Ovary (tissue), 9 donors: ENCODE measurements around the gene ETF1. TPM values are rescaled to one million over a fixed set of nuclear protein-coding genes. Genes with fewer than 3 reads are reported as not detected.

Experiments used
- DNase-seq, 5 donors: peaks; one replicate each; pipeline ENCODE4 v3.0.0-alpha.2; 2019 to 2020
- H3K27ac ChIP-seq, 2 donors: fragments of 200-600 bp; one replicate each; pipeline versions ENCODE4 v1.5.1 to v1.8.0; 2019 to 2022
- H3K27me3 ChIP-seq: fragments of 200-600 bp; one replicate; pipeline ENCODE4 v1.8.0; 2022
- H3K36me3 ChIP-seq: fragments of 200-600 bp; sonication (generic); one replicate; pipeline ENCODE4 v1.5.1; 2019
- H3K4me1 ChIP-seq: one replicate; pipeline ENCODE4 v1.8.1; 2013; ENCODE audit warnings: mild to moderate bottlenecking, moderate library complexity; ENCODE audit not compliant: insufficient read depth
- H3K4me3 ChIP-seq: fragments of 200-600 bp; sonication (generic); one replicate; pipeline ENCODE4 v1.5.1; 2017
- H3K9me3 ChIP-seq, 2 donors: fragments of 200-600 bp in 1 of 2; sonication (generic) in 1 of 2; one replicate each; pipeline versions ENCODE4 v1.5.1 to v1.8.1; 2013 to 2019; ENCODE audit warnings: mild to moderate bottlenecking in 1 of 2, moderate library complexity in 1 of 2
- CTCF ChIP-seq, 3 donors: fragments of 450-650 bp in 2 of 3; fragments of 200-600 bp in 1 of 3; IDR thresholded peaks; one replicate each; pipeline versions ENCODE4 v1.5.1 to v1.8.0; 2016 to 2022; ENCODE audit warnings: antibody characterized with exemption in 3 of 3, mild to moderate bottlenecking in 1 of 3
- EP300 ChIP-seq: sonication (generic); formaldehyde crosslinking; IDR thresholded peaks from one replicate; pipeline ENCODE4 v1.6.1; 2017; ENCODE audit warnings: antibody characterized with exemption
- POLR2A ChIP-seq: fragments of 450-650 bp; IDR thresholded peaks from one replicate; pipeline ENCODE4 v1.6.1; 2017; ENCODE audit warnings: antibody characterized with exemption, mild to moderate bottlenecking, moderate library complexity
- WGBS, 3 donors: extraction: QIAGEN DNeasy Blood & Tissue Kit in 1 of 3; methylation state at CpG; one replicate each; pipeline versions ENCODE4 v1.1.5 to v1.1.7; 2013 to 2017; 5-methylcytosine and 5-hydroxymethylcytosine counted together
- intact Hi-C, 4 donors: fragments of 100-400 bp; cut with DNase I; formaldehyde crosslinking; loops; one replicate each; pipeline versions ENCODE4 v1.11.0 to v1.15.1; 2022 to 2023
- polyA plus RNA-seq, 2 donors: library from polyadenylated mRNA; stranded (reverse); fragments of 200-250 nt in 1 of 2; fragments of 350-450 nt in 1 of 2; fragmentation: Illumina TruSeq in 1 of 2; extraction: RNeasy Lipid Tissue Mini Kit (QIAGEN cat#74804) in 1 of 2; gene quantifications; one replicate each; pipeline ENCODE4 v1.2.3, GENCODE V29; 2013 to 2014
- total RNA-seq, 7 donors: library from RNA; depleted of rRNA in 2 of 7; stranded (reverse); fragments of >200 nt in 2 of 7; fragmentation: NEBNext Ultra II Directional in 3 of 7; extraction: Animal tissue kit (Norgen Biotek cat#: 25700) in 3 of 7; gene quantifications; one replicate each; pipeline versions ENCODE4 v1.1.0 to v1.2.4, GENCODE V29; 2016 to 2023
- donor health status: DM: no; HTN: no; CAD: no; lungs with moderate emphysema.
- donor health status: DM: no; HTN: no; CAD: no.
- donor health status: Bipolar disorder and iron deficiency.
- donor health status: DM: yes; HTN: yes; CAD: no.
- donor health status: DM: no; HTN: no; CAD: no.
- donor health status: DM: yes; HTN: yes; CAD: no.

Gene ETF1
- total and polyA plus RNA-seq, 9 donors: 29.3 to 106 (median 68.3) TPM

- Histone ChIP-seq H3K4me3 (no peak overlapping the region), H3K36me3 (no peaks in the 10 kb centered on the region), H3K4me1 (peaks cover 8% of the 10 kb centered on the region), H3K27ac (no peak overlapping the region), H3K27me3 (no peaks in the 10 kb centered on the region), H3K9me3 (no peaks in the 10 kb centered on the region)
- DNase-seq: no peak
- intact Hi-C loops: no loop called here
- 62 to 67% (median 64%) methylated on average over 2 of the region's 2 CpGs for WGBS, 3 donors
- TF ChIP-seq POLR2A (no peak), EP300 (no peak), CTCF (IDR thresholded peaks at IDR 0.05) (no peak)
These were observed 4.0 kb downstream of the ETF1 start for GRCh38 chr5:138538943-138539627.

GRCh38 chr5:138536665-138537315 is 6.2 kb downstream of the ETF1 start:
- DNase-seq: no peak
- WGBS, 3 donors: 57 to 65% (median 59%) methylated on average over 4 of the region's 4 CpGs
- intact Hi-C loops: no loop called here
- no peak overlapping the region for H3K4me3 ChIP-seq
- no peaks in the 10 kb centered on the region for H3K27me3 ChIP-seq
- H3K36me3 ChIP-seq: no peaks in the 10 kb centered on the region
- no peaks in the 10 kb centered on the region for H3K9me3 ChIP-seq
- TF ChIP-seq POLR2A (no peak), EP300 (no peak), CTCF (IDR thresholded peaks at IDR 0.05) (no peak)
- H3K27ac ChIP-seq: no peak overlapping the region
- H3K4me1 ChIP-seq: peaks cover 5% of the 10 kb centered on the region

GRCh38 chr5:138536215-138536614 is 6.8 kb downstream of the ETF1 start:
- Histone ChIP-seq H3K36me3 (no peaks in the 10 kb centered on the region), H3K4me1 (peaks cover 5% of the 10 kb centered on the region), H3K27me3 (no peaks in the 10 kb centered on the region), H3K27ac (no peak overlapping the region), H3K4me3 (no peak overlapping the region), H3K9me3 (no peaks in the 10 kb centered on the region)
- WGBS, 3 donors: 33 to 54% (median 39%) methylated on average over 2 of the region's 2 CpGs
- TF ChIP-seq CTCF (IDR thresholded peaks at IDR 0.05) (no peak), POLR2A (no peak), EP300 (no peak)
- DNase-seq: no peak
- intact Hi-C loops: no loop called here

- intact Hi-C loops: no loop called here
- H3K4me3 ChIP-seq: no peak overlapping the region
- H3K36me3 ChIP-seq: no peaks in the 10 kb centered on the region
- TF ChIP-seq EP300 (no peak), POLR2A (no peak), CTCF (IDR thresholded peaks at IDR 0.05) (no peak)
- H3K4me1 ChIP-seq: peaks cover 2% of the 10 kb centered on the region
- H3K9me3 ChIP-seq: no peaks in the 10 kb centered on the region
- no peak for DNase-seq
- H3K27ac ChIP-seq: no peak overlapping the region
- H3K27me3 ChIP-seq: no peaks in the 10 kb centered on the region
- 81 to 86% (median 84%) methylated on average over 5 of the region's 5 CpGs for WGBS, 3 donors
These were observed 8.8 kb downstream of the ETF1 start for GRCh38 chr5:138533973-138534941.
